SK-N-MC (cell line): ENCODE results near the gene SLC6A4.

ENCODE experiments used
- EZH2 ChIP-seq: fragments of 200-600 bp; sonication (generic); IDR thresholded peaks from one replicate; pipeline ENCODE4 v1.6.1; 2017; ENCODE audit warnings: antibody characterized with exemption
- POLR2AphosphoS5 ChIP-seq: IDR thresholded peaks from 2 replicates; pipeline ENCODE4 v1.6.1; 2012; ENCODE audit warnings: mild to moderate bottlenecking, low read depth, low read length, borderline replicate concordance

DNA sequence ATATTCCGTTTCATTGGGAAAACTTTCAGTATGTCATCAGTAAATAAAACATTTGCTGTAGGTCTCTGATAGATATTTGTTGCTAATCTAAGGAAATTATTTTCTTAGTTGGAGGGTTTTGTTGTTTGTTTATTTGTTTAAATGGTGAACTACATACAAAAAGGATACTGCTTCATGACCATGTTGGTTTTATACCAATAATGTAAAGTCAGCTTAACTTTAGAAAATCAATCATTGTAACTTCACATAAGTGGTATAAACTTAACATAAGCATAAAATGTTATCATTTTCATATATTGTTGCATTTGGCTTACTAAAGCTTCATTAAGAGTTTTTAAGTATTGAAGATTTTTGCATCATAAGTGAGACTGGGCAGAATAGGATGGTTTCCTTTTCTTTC is 60.9 kb downstream of the SLC6A4 start:
- TF ChIP-seq POLR2AphosphoS5 (no peak), EZH2 (no peak)
